ENCODE results near the gene SERTM1.

The SERTM1 gene

GRCh38 chr13:36724141-36724540 lies 50.3 kb downstream of the SERTM1 start:
- no peak overlapping the region for H2BK15ac ChIP-seq (ENCODE audit: low read depth, poor library complexity, severe bottlenecking)
- no peaks in the 10 kb centered on the region for H3K9me3 ChIP-seq (ENCODE audit: control insufficient read depth, low read length)
- H3K18ac ChIP-seq (ENCODE audit: low read depth in 1 of 2, low read length in 2 of 2) = no peak overlapping the region
- H3K14ac ChIP-seq (ENCODE audit: low read length in 2 of 2) = no peak overlapping the region
- H2BK5ac ChIP-seq (ENCODE audit: low read depth, low read length, poor library complexity, severe bottlenecking) = no peak overlapping the region
- no peak overlapping the region for H3K27ac ChIP-seq (ENCODE audit: low read length, poor library complexity, severe bottlenecking)
- H3K4me2 ChIP-seq (ENCODE audit: low read length, poor library complexity, severe bottlenecking) = no peak overlapping the region
- H4K91ac ChIP-seq (ENCODE audit: low read length) = no peak overlapping the region
- no peaks in the 10 kb centered on the region for H3K36me3 ChIP-seq (ENCODE audit: control insufficient read depth in 1 of 2, insufficient read depth in 2 of 2, low read depth in 1 of 2, low read length in 2 of 2)
- no peak overlapping the region for H2AFZ ChIP-seq (ENCODE audit: low read depth, low read length)
- peaks cover 0 to 18% of the 10 kb centered on the region in 2 experiments for H3K27me3 ChIP-seq (ENCODE audit: control insufficient read depth in 1 of 2, insufficient read depth in 1 of 2, low read length in 2 of 2)
- H3K4me3 ChIP-seq (ENCODE audit: insufficient read depth in 1 of 2, low read depth in 1 of 2, low read length in 2 of 2) = no peak overlapping the region
- H2BK120ac ChIP-seq (ENCODE audit: low read depth, low read length) = no peak overlapping the region
- H3K79me1 ChIP-seq (replicated peaks; ENCODE audit: low read length, poor library complexity, severe bottlenecking) = no peaks in the 10 kb centered on the region
- H3K4me1 ChIP-seq (ENCODE audit: control insufficient read depth, insufficient read depth, low read depth, low read length) = no peaks in the 10 kb centered on the region
- 34% methylated on average over 2 of the region's 2 CpGs for WGBS
- DNase-seq = no peak
- no peak overlapping the region for H2AK5ac ChIP-seq (ENCODE audit: low read length, severe bottlenecking)
- no peak overlapping the region for H4K8ac ChIP-seq (ENCODE audit: low read length)
- no peak overlapping the region for H3K23ac ChIP-seq (ENCODE audit: low read length in 2 of 2)
- H3K4ac ChIP-seq (ENCODE audit: low read depth in 1 of 2, low read length in 2 of 2) = no peak overlapping the region
- no peak overlapping the region for H3K9ac ChIP-seq (ENCODE audit: low read length)
- no peak overlapping the region for H2BK12ac ChIP-seq (ENCODE audit: low read length in 2 of 2)

GRCh38 chr13:36725936-36726335 lies 52.1 kb downstream of the SERTM1 start:
- no peak overlapping the region for H3K14ac ChIP-seq (ENCODE audit: low read length in 2 of 2)
- H4K91ac ChIP-seq (ENCODE audit: low read length) = no peak overlapping the region
- H2BK12ac ChIP-seq (ENCODE audit: low read length in 2 of 2) = no peak overlapping the region
- 83% methylated on average over 2 of the region's 2 CpGs for WGBS
- H2AK5ac ChIP-seq (ENCODE audit: low read length, severe bottlenecking) = no peak overlapping the region
- H3K18ac ChIP-seq (ENCODE audit: low read depth in 1 of 2, low read length in 2 of 2) = no peak overlapping the region
- H3K23ac ChIP-seq (ENCODE audit: low read length in 2 of 2) = no peak overlapping the region
- H3K79me1 ChIP-seq (replicated peaks; ENCODE audit: low read length, poor library complexity, severe bottlenecking) = no peaks in the 10 kb centered on the region
- no peak overlapping the region for H3K9ac ChIP-seq (ENCODE audit: low read length)
- H2BK120ac ChIP-seq (ENCODE audit: low read depth, low read length) = no peak overlapping the region
- H3K4me3 ChIP-seq (ENCODE audit: insufficient read depth in 1 of 2, low read depth in 1 of 2, low read length in 2 of 2) = no peak overlapping the region
- no peak for DNase-seq
- H2BK15ac ChIP-seq (ENCODE audit: low read depth, poor library complexity, severe bottlenecking) = no peak overlapping the region
- H3K9me3 ChIP-seq (ENCODE audit: control insufficient read depth, low read length) = no peaks in the 10 kb centered on the region
- no peak overlapping the region for H2AFZ ChIP-seq (ENCODE audit: low read depth, low read length)
- H3K4me1 ChIP-seq (ENCODE audit: control insufficient read depth, insufficient read depth, low read depth, low read length) = no peaks in the 10 kb centered on the region
- H3K4me2 ChIP-seq (ENCODE audit: low read length, poor library complexity, severe bottlenecking) = no peak overlapping the region
- H2BK5ac ChIP-seq (ENCODE audit: low read depth, low read length, poor library complexity, severe bottlenecking) = no peak overlapping the region
- no peak overlapping the region for H4K8ac ChIP-seq (ENCODE audit: low read length)
- H3K4ac ChIP-seq (ENCODE audit: low read depth in 1 of 2, low read length in 2 of 2) = no peak overlapping the region
- no peaks in the 10 kb centered on the region for H3K36me3 ChIP-seq (ENCODE audit: control insufficient read depth in 1 of 2, insufficient read depth in 2 of 2, low read depth in 1 of 2, low read length in 2 of 2)
- H3K27ac ChIP-seq (ENCODE audit: low read length, poor library complexity, severe bottlenecking) = no peak overlapping the region
- peaks cover 0 to 12% of the 10 kb centered on the region in 2 experiments for H3K27me3 ChIP-seq (ENCODE audit: control insufficient read depth in 1 of 2, insufficient read depth in 1 of 2, low read length in 2 of 2)

DNA sequence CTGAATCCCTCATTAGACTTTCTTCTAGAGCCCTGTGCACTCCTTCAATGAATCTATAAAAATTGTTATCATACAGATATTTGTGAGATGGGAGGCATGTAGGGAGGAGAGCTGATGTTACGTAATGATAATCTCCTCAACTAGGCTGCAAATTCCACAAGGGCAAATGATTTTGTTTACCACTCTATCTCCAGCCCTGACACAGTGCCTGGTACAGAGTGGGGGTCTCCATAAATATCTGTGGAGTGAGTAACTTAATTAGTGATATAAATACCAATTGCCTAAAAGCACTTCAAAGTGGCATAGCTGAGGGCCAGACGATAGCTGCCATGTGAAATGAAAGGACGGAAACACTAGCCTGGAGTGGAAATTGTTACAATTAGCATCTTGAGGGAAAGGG lies 54.2 kb downstream of the SERTM1 start:
- no peak overlapping the region for H4K91ac ChIP-seq (ENCODE audit: low read length)
- no peak overlapping the region for H3K4me3 ChIP-seq (ENCODE audit: insufficient read depth in 1 of 2, low read depth in 1 of 2, low read length in 2 of 2)
- H3K27ac ChIP-seq (ENCODE audit: low read length, poor library complexity, severe bottlenecking) = no peak overlapping the region
- WGBS = 90% methylated on average over 2 of the region's 3 CpGs
- H2BK15ac ChIP-seq (ENCODE audit: low read depth, poor library complexity, severe bottlenecking) = no peak overlapping the region
- H3K9ac ChIP-seq (ENCODE audit: low read length) = no peak overlapping the region
- H2AK5ac ChIP-seq (ENCODE audit: low read length, severe bottlenecking) = no peak overlapping the region
- H2BK120ac ChIP-seq (ENCODE audit: low read depth, low read length) = no peak overlapping the region
- H3K27me3 ChIP-seq (ENCODE audit: control insufficient read depth in 1 of 2, insufficient read depth in 1 of 2, low read length in 2 of 2) = peaks cover 0 to 3% of the 10 kb centered on the region in 2 experiments
- H4K8ac ChIP-seq (ENCODE audit: low read length) = no peak overlapping the region
- H3K9me3 ChIP-seq (ENCODE audit: control insufficient read depth, low read length) = no peaks in the 10 kb centered on the region
- no peak overlapping the region for H3K23ac ChIP-seq (ENCODE audit: low read length in 2 of 2)
- H2BK5ac ChIP-seq (ENCODE audit: low read depth, low read length, poor library complexity, severe bottlenecking) = no peak overlapping the region
- no peak overlapping the region for H3K4me2 ChIP-seq (ENCODE audit: low read length, poor library complexity, severe bottlenecking)
- H3K79me1 ChIP-seq (replicated peaks; ENCODE audit: low read length, poor library complexity, severe bottlenecking) = no peaks in the 10 kb centered on the region
- H3K4me1 ChIP-seq (ENCODE audit: control insufficient read depth, insufficient read depth, low read depth, low read length) = no peaks in the 10 kb centered on the region
- H3K14ac ChIP-seq (ENCODE audit: low read length in 2 of 2) = no peak overlapping the region
- H3K36me3 ChIP-seq (ENCODE audit: control insufficient read depth in 1 of 2, insufficient read depth in 2 of 2, low read depth in 1 of 2, low read length in 2 of 2) = no peaks in the 10 kb centered on the region
- no peak overlapping the region for H3K18ac ChIP-seq (ENCODE audit: low read depth in 1 of 2, low read length in 2 of 2)
- no peak for DNase-seq
- H2AFZ ChIP-seq (ENCODE audit: low read depth, low read length) = no peak overlapping the region
- no peak overlapping the region for H2BK12ac ChIP-seq (ENCODE audit: low read length in 2 of 2)
- no peak overlapping the region for H3K4ac ChIP-seq (ENCODE audit: low read depth in 1 of 2, low read length in 2 of 2)

DNA sequence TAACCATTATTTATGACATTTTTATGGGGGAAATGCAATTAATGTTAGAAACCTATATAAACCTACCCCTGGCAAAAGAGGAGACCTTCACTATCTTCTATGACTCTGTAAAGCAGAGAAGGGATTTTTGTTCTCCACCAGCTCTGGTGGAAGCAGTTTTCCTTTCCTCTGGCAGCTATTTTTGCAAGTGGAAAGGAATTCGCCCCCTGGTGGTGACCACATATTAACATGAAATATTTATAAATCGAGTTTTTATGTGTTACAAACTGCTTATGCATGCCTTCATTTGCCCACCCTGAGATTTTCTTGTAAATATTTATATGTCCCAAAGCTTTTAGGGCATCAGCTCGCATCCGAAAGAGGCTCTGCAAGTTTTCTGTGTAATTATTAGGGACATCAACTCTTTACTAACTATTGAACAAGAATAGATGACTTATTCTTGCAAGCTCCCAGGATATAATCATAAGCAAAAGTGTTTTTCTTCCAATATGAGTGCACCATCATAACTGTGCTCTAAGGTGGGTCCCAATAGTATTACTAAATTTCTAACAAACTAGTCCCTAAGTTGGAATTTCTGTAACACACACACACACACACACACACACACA lies 62.4 kb downstream of the SERTM1 start:
- Histone ChIP-seq H2AK5ac (ENCODE audit: low read length, severe bottlenecking) (no peak overlapping the region), H3K14ac (ENCODE audit: low read length in 2 of 2) (no peak overlapping the region), H3K23ac (ENCODE audit: low read length in 2 of 2) (no peak overlapping the region), H3K4me1 (ENCODE audit: control insufficient read depth, insufficient read depth, low read depth, low read length) (no peaks in the 10 kb centered on the region), H3K27ac (ENCODE audit: low read length, poor library complexity, severe bottlenecking) (no peak overlapping the region), H2BK5ac (ENCODE audit: low read depth, low read length, poor library complexity, severe bottlenecking) (no peak overlapping the region), H4K91ac (ENCODE audit: low read length) (no peak overlapping the region), H2AFZ (ENCODE audit: low read depth, low read length) (no peak overlapping the region), H3K18ac (ENCODE audit: low read depth in 1 of 2, low read length in 2 of 2) (no peak overlapping the region), H3K79me1 (replicated peaks; ENCODE audit: low read length, poor library complexity, severe bottlenecking) (no peaks in the 10 kb centered on the region), H3K36me3 (ENCODE audit: control insufficient read depth in 1 of 2, insufficient read depth in 2 of 2, low read depth in 1 of 2, low read length in 2 of 2) (no peaks in the 10 kb centered on the region), H2BK12ac (ENCODE audit: low read length in 2 of 2) (no peak overlapping the region), H3K9ac (ENCODE audit: low read length) (no peak overlapping the region), H3K4me3 (ENCODE audit: insufficient read depth in 1 of 2, low read depth in 1 of 2, low read length in 2 of 2) (no peak overlapping the region), H4K8ac (ENCODE audit: low read length) (no peak overlapping the region), H3K9me3 (ENCODE audit: control insufficient read depth, low read length) (peaks cover 2% of the 10 kb centered on the region), H3K4ac (ENCODE audit: low read depth in 1 of 2, low read length in 2 of 2) (no peak overlapping the region), H3K4me2 (ENCODE audit: low read length, poor library complexity, severe bottlenecking) (no peak overlapping the region), H3K27me3 (ENCODE audit: control insufficient read depth in 1 of 2, insufficient read depth in 1 of 2, low read length in 2 of 2) (peaks cover 0 to 15% of the 10 kb centered on the region in 2 experiments), H2BK120ac (ENCODE audit: low read depth, low read length) (no peak overlapping the region), H2BK15ac (ENCODE audit: low read depth, poor library complexity, severe bottlenecking) (no peak overlapping the region)
- DNase-seq = peak; percentile 54
- WGBS = no CpG with 5 or more reads among the region's 4 CpGs
